VCaP (cell line): Measurements from ENCODE around the gene NOL9.

Source experiments
- H3K27ac ChIP-seq: fragments of 450-650 bp; 2 replicates; pipeline ENCODE4 v1.5.1; 2017
- CTCF ChIP-seq: fragments of 450-650 bp; conservative IDR thresholded peaks from 2 replicates; pipeline ENCODE4 v1.5.1; 2017; ENCODE audit warnings: mild to moderate bottlenecking, moderate library complexity

NOL9 gene

GRCh38 chr1:6523566-6523965 is 30.7 kb downstream of the NOL9 start:
- peak; percentile 69 for TF ChIP-seq CTCF
- no peak overlapping the region for H3K27ac ChIP-seq

GRCh38 chr1:6521536-6521935 is 32.8 kb downstream of the NOL9 start:
- no peak overlapping the region for H3K27ac ChIP-seq
- TF ChIP-seq CTCF: no peak

- no peak overlapping the region for H3K27ac ChIP-seq
- TF ChIP-seq CTCF: no peak
These were observed 34.2 kb downstream of the NOL9 start for GRCh38 chr1:6519935-6520671.

- no peak overlapping the region for H3K27ac ChIP-seq
- no peak for TF ChIP-seq CTCF
These were observed 34.8 kb downstream of the NOL9 start for GRCh38 chr1:6519491-6519934.

- TF ChIP-seq CTCF: no peak
- H3K27ac ChIP-seq: no peak overlapping the region
These were observed 36.9 kb downstream of the NOL9 start for GRCh38 chr1:6517435-6517851.

- TF ChIP-seq CTCF: no peak
- no peak overlapping the region for H3K27ac ChIP-seq
These were observed 38.5 kb downstream of the NOL9 start for GRCh38 chr1:6515771-6516170.

- no peak for TF ChIP-seq CTCF
- H3K27ac ChIP-seq: no peak overlapping the region
These were observed 41.0 kb downstream of the NOL9 start for GRCh38 chr1:6513320-6513801.
